TTC549 (cell line): Measurements from ENCODE around the gene FAM53A.
"Not testable (repeated sequence)": the region's sequence is repeated elsewhere in the genome, so short reads cannot be mapped to it uniquely, and the experiment has no call there.

Experiments used
- FAIRE-seq: peaks from 2 replicates; lab custom pipeline; 2012; peaks lifted over from hg19 to GRCh38; lab: Jason Lieb, UNC

The FAM53A gene

GRCh38 chr4:1717129-1718094 lies 33.3 kb upstream of the FAM53A start:
- FAIRE-seq, result no peak

- FAIRE-seq, result no peak
These were observed 32.2 kb upstream of the FAM53A start for GRCh38 chr4:1716065-1716945.

- FAIRE-seq, result no peak
These were observed 31.1 kb upstream of the FAM53A start for GRCh38 chr4:1715002-1715758.

- no peak for FAIRE-seq
These were observed 30.3 kb upstream of the FAM53A start for GRCh38 chr4:1714303-1715001.

- FAIRE-seq, result no peak
These were observed 29.1 kb upstream of the FAM53A start for GRCh38 chr4:1713003-1713851.

DNA sequence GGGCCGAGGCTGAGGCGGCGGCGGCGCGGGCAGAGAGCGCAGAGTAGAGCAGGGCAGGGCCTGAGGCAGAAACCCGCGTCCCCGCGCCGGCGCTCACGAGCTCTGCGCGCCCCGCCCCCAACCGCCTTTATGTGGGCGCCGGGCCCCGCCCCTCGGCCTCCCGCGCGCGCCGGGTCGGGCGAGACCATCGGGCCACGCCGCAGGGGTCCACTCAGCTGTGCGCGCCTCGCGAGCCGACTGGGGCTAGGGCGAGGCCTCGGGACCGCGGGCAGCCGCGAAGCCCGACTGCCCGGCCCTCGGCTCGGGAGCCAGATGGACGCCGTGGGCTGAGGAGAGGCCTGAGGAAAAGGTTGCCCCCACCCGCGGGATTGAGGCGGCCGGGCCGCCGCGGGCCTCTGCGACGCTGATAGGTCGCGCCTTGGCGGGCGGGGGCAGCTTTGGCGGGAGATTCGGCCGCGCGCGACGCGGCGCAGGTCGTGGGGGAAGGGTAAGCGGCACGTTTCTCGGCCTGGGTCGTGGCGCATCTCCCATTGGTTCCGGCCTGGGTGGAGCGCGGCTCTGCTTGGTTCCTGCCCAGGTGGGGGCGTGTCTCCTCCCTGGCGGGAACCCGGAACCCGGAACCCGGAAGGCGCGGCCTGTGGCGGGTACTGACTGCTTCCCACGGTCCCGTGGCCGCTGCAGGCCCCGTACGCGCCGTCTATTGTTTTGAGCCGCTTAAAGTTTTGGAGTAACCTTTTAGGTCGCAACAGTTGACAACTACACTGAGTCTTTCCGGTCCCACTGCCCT lies 28.3 kb upstream of the FAM53A start, which contains the start of gene SLBP:
Gene SLBP, minus strand, starts transcription at position 104 of the 787 bp plus-strand sequence. CDS start 131 bp downstream, outside the sequence.
- FAIRE-seq, result no peak

DNA sequence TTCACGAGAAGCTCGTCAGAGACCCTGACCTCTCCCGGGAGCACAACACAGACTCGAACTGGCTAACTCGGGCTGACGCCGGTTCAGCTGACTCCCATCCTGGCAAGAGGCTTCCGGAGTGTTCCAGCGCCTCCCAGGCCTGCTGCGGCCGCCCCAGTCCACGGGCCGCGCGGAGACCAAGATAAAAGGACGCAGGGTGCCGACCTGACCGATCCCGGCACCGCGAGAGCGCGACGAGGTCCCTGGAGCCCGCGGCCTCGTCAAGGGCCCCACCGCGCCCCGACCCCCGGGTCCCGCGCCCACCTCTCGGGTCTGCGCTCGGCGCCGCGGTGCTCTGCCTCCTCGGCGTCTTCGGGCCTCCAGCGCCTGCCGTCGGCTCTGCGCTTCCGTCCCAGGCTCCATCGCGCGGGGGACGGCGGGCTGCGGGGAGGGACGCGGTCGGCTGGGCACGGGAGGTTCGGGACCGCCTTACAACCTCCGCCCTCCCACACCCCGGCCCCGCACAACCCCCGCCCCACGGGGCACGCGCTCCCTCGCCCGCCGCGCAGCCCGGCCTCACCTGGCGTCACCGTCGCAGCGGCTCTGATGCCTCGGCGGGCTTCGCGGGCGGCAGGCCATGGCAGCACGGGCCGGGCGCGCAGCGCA lies 27.6 kb upstream of the FAM53A start:
- no peak for FAIRE-seq

- no peak for FAIRE-seq
These were observed 27.0 kb upstream of the FAM53A start for GRCh38 chr4:1711055-1711570.

- no peak for FAIRE-seq
These were observed 24.5 kb upstream of the FAM53A start for GRCh38 chr4:1708581-1708980.

DNA sequence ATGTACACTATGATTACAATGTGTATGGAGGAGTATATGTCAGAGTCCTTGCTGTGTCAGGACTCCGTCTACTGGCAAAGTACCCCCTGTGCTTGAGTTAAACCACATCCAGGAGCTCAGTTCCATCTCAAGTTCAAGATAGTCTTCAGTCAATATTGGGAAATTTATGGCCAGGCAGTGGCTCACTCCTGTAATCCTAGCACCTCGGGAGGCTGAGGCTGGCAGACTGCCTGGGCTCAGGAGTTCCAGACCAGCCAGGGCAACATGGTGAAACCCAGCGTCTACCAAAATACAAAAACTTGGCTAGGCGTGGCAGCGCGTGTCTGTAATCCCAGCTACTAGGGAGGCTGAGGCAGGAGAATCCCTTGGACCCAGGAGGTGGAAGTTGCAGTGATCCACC lies 22.2 kb upstream of the FAM53A start:
- FAIRE-seq, result no peak

DNA sequence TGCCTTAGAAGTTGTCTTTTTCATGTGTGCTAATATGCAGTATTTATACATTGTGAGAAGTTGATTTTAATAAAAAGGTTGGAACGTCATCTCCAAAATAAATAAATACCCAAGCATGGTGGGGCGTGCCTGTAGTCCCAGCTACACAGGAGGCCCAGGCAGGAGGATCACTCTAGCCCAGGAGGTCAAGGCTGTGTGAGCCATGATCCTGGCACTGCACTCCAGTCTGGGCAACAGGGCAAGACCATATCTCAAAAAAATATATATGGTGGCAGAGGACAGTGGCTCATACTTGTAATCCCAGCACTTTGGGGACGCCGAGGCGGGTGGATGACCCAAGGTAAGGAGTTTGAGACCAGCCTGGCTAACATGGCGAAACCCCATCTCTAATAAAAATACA lies 21.6 kb upstream of the FAM53A start:
- no peak for FAIRE-seq

DNA sequence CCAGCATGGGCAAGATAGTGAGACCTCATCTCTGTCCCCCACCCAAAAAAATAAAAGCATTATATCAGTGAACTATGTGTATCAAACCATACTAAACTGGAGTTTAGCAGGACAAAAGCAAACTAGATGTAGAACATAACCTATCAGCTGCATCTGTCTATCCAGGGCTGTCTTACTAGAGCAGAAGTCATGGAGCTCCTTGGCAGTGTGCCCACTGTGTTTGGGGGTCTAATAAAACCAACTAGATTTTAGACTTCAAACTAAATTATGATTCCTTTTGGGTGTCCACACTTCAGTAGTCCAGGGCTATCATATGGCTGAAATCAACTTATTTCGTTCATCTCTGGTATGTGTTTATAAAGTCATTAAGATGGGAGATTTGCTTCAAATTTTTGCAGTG lies 19.8 kb upstream of the FAM53A start:
- FAIRE-seq, result no peak

GRCh38 chr4:1701671-1702070 lies 17.6 kb upstream of the FAM53A start:
- not testable (repeated sequence) for FAIRE-seq

DNA sequence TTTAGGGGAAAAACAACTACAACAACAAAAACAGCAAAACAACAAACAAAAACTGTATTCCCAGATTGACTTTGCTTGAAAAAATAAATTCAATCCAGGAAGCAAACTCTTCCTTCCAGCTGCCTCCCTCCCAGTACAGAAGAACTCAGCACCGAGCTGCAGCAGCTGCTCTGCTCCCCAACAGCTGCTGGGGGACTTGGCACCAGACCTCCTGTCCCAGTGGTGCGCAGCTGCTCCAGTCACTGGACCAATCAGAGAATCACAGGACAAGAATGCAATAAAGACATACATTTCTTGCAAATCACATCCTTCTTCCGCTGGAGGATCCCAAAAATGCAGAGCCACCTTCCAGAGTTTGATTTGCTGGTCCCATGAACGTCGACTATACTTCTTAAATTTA lies 11.8 kb upstream of the FAM53A start:
- no peak for FAIRE-seq

DNA sequence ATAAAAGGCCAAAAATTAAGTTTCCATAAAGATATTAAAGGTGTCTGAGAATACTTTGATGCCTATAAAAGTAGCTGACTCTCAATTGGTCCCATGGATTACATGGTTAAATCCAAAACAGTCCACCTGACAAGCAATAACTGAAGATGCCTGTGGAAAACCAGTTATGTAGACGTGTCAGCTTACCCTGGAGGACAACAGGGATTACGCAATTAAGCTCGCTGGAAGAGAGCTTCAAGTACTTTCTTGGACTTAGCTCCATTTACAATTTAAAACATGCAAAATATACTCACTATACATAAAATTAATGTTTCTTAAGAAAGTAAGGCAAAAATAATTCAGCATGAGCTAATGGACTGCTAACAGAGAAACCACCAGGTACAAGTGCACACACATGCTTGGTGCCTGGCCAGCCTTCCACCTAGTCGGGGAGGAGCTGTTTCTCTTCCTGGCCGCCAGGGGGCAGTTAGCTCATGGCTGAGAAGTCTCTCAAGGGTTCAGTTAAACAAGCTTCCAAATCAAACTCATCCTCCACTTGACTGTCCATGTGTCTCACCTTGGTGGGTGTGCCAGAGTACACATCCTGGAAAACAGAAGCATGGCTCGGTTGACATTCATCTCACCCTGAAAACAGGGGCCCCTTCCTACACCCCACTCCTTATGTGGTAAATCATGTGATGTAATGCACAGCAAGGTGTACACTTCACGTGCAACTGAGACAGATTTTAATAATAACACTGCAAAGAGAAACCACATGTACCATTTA lies 9.2 kb upstream of the FAM53A start:
- no peak for FAIRE-seq

DNA sequence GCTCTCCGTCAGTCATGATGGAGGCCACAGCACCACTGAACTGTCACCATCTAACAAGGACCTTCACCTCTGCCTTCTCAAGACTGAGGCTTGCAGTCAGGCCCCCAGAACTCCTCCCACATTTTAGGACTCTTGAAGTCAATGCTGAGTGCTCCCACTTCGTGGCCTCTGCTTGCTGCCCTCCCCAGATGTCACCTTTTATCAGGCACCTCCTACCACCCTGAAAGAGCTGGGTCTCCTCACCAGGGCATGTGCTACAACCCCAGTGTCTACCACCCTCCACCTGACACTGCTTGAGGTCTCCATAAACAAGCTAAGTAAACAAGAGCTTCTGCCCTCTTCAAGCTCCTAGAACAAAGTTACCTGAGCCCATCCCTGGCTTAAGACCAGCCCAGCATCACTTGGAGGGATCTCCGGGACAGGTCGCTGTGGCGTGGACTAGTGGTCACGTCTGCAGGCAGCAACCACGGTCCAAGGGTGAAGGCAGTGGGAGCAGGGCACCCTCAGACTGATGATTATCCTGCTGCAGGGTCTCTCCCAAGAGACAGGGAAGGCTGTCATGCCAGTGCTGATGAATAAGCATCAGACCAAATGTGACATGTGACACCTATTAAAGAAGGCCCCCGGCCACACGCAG lies 7.7 kb upstream of the FAM53A start:
- FAIRE-seq, result no peak

- FAIRE-seq, result no peak
These were observed 6.6 kb upstream of the FAM53A start for GRCh38 chr4:1690698-1691097.
